Aorta (tissue), 5 donors: ENCODE results near the gene LASP1NB.

Source experiments
- ATAC-seq: fragments of 200-7000 bp; cut with Tn5 transposase; one replicate; pipeline ENCODE4 v1.9.1; 2022; ENCODE audit warnings: moderate library complexity; ENCODE audit not compliant: low FRiP score
- DNase-seq, 2 donors: peaks; one replicate each; pipeline ENCODE4 v3.0.0-alpha.2; 2020
- H3K27ac ChIP-seq, 2 donors: one replicate each; pipeline ENCODE4 v1.5.1; 2013; ENCODE audit warnings: low read length in 2 of 2, mild to moderate bottlenecking in 2 of 2, moderate library complexity in 2 of 2, control low read depth in 1 of 2, inconsistent platforms in 1 of 2, low read depth in 1 of 2
- H3K27me3 ChIP-seq, 2 donors: one replicate each; pipeline ENCODE4 v1.6.1; 2013; ENCODE audit warnings: control low read depth in 1 of 2, low read length in 1 of 2, mild to moderate bottlenecking in 1 of 2, moderate library complexity in 1 of 2; ENCODE audit not compliant: insufficient read depth in 2 of 2, control insufficient read depth in 1 of 2
- H3K36me3 ChIP-seq, 2 donors: one replicate each; pipeline ENCODE4 v1.6.1; 2013; ENCODE audit warnings: control low read depth in 1 of 2, low read length in 1 of 2, mild to moderate bottlenecking in 1 of 2; ENCODE audit not compliant: insufficient read depth in 2 of 2, control insufficient read depth in 1 of 2
- H3K4me1 ChIP-seq, 2 donors: one replicate each; pipeline ENCODE4 v1.6.1; 2013; ENCODE audit warnings: low read length in 2 of 2, control low read depth in 1 of 2, mild to moderate bottlenecking in 1 of 2, moderate library complexity in 1 of 2; ENCODE audit not compliant: insufficient read depth in 2 of 2, control insufficient read depth in 1 of 2
- H3K4me3 ChIP-seq, 2 donors: one replicate each; pipeline ENCODE4 v1.5.1; 2013; ENCODE audit warnings: low read length in 2 of 2, control low read depth in 1 of 2, mild to moderate bottlenecking in 1 of 2
- H3K9me3 ChIP-seq: one replicate; pipeline ENCODE4 v1.6.1; 2013; ENCODE audit warnings: mild to moderate bottlenecking, low read length; ENCODE audit not compliant: control insufficient read depth
- WGBS, 2 donors: extraction: QIAGEN DNeasy Blood & Tissue Kit; methylation state at CpG; one replicate each; pipeline ENCODE4 v1.1.7; 2013; 5-methylcytosine and 5-hydroxymethylcytosine counted together
- intact Hi-C, 2 donors: fragments of 100-400 bp; cut with DNase I; formaldehyde crosslinking; loops; one replicate each; pipeline versions ENCODE4 v1.14.2 to v1.15.0; 2022
- donor health status: healthy with polysubstance abuse.
- donor health status: Bipolar disorder and iron deficiency.
- donor health status: DM: no; HTN: no; CAD: no.
- donor health status: DM: no; HTN: no; CAD: no.
- donor health status: DM: yes; HTN: yes; CAD: no.

Gene LASP1NB

GRCh38 chr17:38893607-38894006, 31.8 kb upstream of the LASP1NB start:
- DNase-seq (peak in 1 of 2 donors; percentile 80), ATAC-seq (no peak)
- H3K9me3 ChIP-seq: no peaks in the 10 kb centered on the region
- peaks cover 0 to 9% of the 10 kb centered on the region in 2 donors for H3K36me3 ChIP-seq
- no peak overlapping the region for H3K4me3 ChIP-seq
- peaks cover 0 to 3% of the 10 kb centered on the region in 2 donors for H3K4me1 ChIP-seq
- 14 to 16% methylated on average over 4 to 6 of the region's 6 CpGs for WGBS, 2 donors
- H3K27ac ChIP-seq: no peak overlapping the region
- H3K27me3 ChIP-seq: no peaks in the 10 kb centered on the region
- intact Hi-C loops: no loop called here

- intact Hi-C loops: no loop called here
- Histone ChIP-seq H3K27me3 (no peaks in the 10 kb centered on the region), H3K4me3 (no peak overlapping the region), H3K36me3 (peaks cover 0 to 9% of the 10 kb centered on the region in 2 donors), H3K9me3 (no peaks in the 10 kb centered on the region), H3K4me1 (peaks cover 0 to 3% of the 10 kb centered on the region in 2 donors), H3K27ac (no peak overlapping the region)
- 56 to 59% methylated on average over 7 of the region's 7 CpGs for WGBS, 2 donors
- DNase-seq (no peak), ATAC-seq (no peak)
Measured at GRCh38 chr17:38894276-38894675, 31.1 kb upstream of the LASP1NB start.

- H3K27ac ChIP-seq: peak overlapping the region in 1 of 2 donors; percentile 31
- DNase-seq (no peak), ATAC-seq (no peak)
- H3K4me1 ChIP-seq: peaks cover 3 to 4% of the 10 kb centered on the region in 2 donors
- intact Hi-C loops: no loop called here
- H3K9me3 ChIP-seq: no peaks in the 10 kb centered on the region
- H3K27me3 ChIP-seq: no peaks in the 10 kb centered on the region
- H3K4me3 ChIP-seq: no peak overlapping the region
- WGBS, 2 donors: 40 to 44% methylated on average over 13 of the region's 13 CpGs
- H3K36me3 ChIP-seq: peaks cover 0 to 3% of the 10 kb centered on the region in 2 donors
Measured at GRCh38 chr17:38896346-38896954, 29.0 kb upstream of the LASP1NB start.

GRCh38 chr17:38897176-38897575, 28.2 kb upstream of the LASP1NB start:
- Histone ChIP-seq H3K36me3 (peaks cover 0 to 1% of the 10 kb centered on the region in 2 donors), H3K27me3 (no peaks in the 10 kb centered on the region), H3K9me3 (no peaks in the 10 kb centered on the region), H3K4me3 (no peak overlapping the region), H3K27ac (peak overlapping the region in 1 of 2 donors; percentile 31), H3K4me1 (peaks cover 3 to 5% of the 10 kb centered on the region in 2 donors)
- intact Hi-C loops: no loop called here
- 6 to 11% methylated on average over 6 of the region's 6 CpGs for WGBS, 2 donors
- no peak for ATAC-seq
- peak in 1 of 2 donors; percentile 59 for DNase-seq

- no peak overlapping the region for H3K4me3 ChIP-seq
- H3K36me3 ChIP-seq: no peaks in the 10 kb centered on the region
- intact Hi-C loops: no loop called here
Measured at GRCh38 chr17:38897671-38898290, 27.6 kb upstream of the LASP1NB start.

GRCh38 chr17:38898291-38898679, 27.1 kb upstream of the LASP1NB start:
- 63 to 66% methylated on average over 9 of the region's 9 CpGs for WGBS, 2 donors
- Histone ChIP-seq H3K9me3 (no peaks in the 10 kb centered on the region), H3K4me3 (no peak overlapping the region), H3K36me3 (no peaks in the 10 kb centered on the region), H3K27me3 (no peaks in the 10 kb centered on the region), H3K27ac (no peak overlapping the region), H3K4me1 (peaks cover 3 to 5% of the 10 kb centered on the region in 2 donors)
- ATAC-seq (no peak), DNase-seq (no peak)
- intact Hi-C loops: no loop called here

More at GRCh38 chr17:38897671-38898290, 27.6 kb upstream of the LASP1NB start:
- Histone ChIP-seq H3K9me3 (no peaks in the 10 kb centered on the region), H3K4me1 (peaks cover 3 to 5% of the 10 kb centered on the region in 2 donors), H3K27ac (peak overlapping the region in 1 of 2 donors; percentile 31), H3K27me3 (no peaks in the 10 kb centered on the region)
- 42 to 45% methylated on average over 12 of the region's 12 CpGs for WGBS, 2 donors
- ATAC-seq (no peak), DNase-seq (no peak)

- peaks cover 3 to 5% of the 10 kb centered on the region in 2 donors for H3K4me1 ChIP-seq
- no peak overlapping the region for H3K4me3 ChIP-seq
- no peaks in the 10 kb centered on the region for H3K27me3 ChIP-seq
- ATAC-seq: no peak
- WGBS, 2 donors: 78 to 79% methylated on average over 11 of the region's 11 CpGs
- no peaks in the 10 kb centered on the region for H3K9me3 ChIP-seq
- intact Hi-C loops: no loop called here
- no peak overlapping the region for H3K27ac ChIP-seq
- DNase-seq: peak in 1 of 2 donors; percentile 64
- H3K36me3 ChIP-seq: no peaks in the 10 kb centered on the region
Measured at GRCh38 chr17:38898812-38899348, 26.5 kb upstream of the LASP1NB start.

GRCh38 chr17:38899421-38899820, 26.0 kb upstream of the LASP1NB start:
- Histone ChIP-seq H3K9me3 (no peaks in the 10 kb centered on the region), H3K27ac (no peak overlapping the region), H3K4me3 (no peak overlapping the region), H3K4me1 (peaks cover 3 to 5% of the 10 kb centered on the region in 2 donors), H3K27me3 (no peaks in the 10 kb centered on the region), H3K36me3 (no peaks in the 10 kb centered on the region)
- ATAC-seq (no peak), DNase-seq (no peak)
- 81 to 82% methylated on average over 5 of the region's 5 CpGs for WGBS, 2 donors
- intact Hi-C loops: no loop called here
